Stomach (tissue), 4 donors: Measurements from ENCODE around the gene SHROOM4.

Experiments used
- POLR2A ChIP-seq, 4 donors: fragments of 450-650 bp; IDR thresholded peaks; one replicate each; pipeline ENCODE4 v1.6.1; 2016; ENCODE audit warnings: antibody characterized with exemption in 4 of 4, control low read depth in 2 of 4, mild to moderate bottlenecking in 1 of 4, moderate library complexity in 1 of 4
- POLR2AphosphoS5 ChIP-seq, 3 donors: sonication (generic); formaldehyde crosslinking; IDR thresholded peaks; one replicate each; pipeline ENCODE4 v1.6.1; 2016; ENCODE audit warnings: antibody characterized with exemption in 3 of 3
- TF ChIP-seq, protein P1 (sequence below), 7 experiments: fragments of 450-650 bp in 4 of 7; fragments of 200-600 bp in 3 of 7; sonication (generic) in 3 of 7; IDR thresholded peaks; one replicate each; pipeline ENCODE4 v1.5.1; 2016 to 2019; ENCODE audit warnings: antibody characterized with exemption in 7 of 7, control low read depth in 2 of 7, mild to moderate bottlenecking in 1 of 7

DNA sequence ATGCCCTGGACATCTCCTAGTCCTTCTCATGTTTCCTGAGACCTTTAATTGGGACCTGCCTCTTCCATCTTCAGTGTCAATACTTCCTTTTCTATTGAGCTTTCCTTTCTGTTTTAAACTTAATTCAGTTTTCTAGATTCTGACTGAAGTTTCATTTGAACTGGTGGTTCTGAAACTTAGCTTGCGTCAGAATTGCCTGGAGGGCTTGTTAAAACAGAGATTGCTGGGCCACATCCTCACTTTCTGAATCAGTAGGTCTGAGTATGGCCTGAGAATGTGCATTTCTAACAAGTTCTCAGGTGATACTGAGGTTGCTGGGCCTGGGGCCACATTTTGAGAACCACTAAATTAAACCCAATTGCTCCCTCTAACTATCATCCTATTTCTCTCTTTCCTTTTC lies 191.2 kb downstream of the SHROOM4 start:
- TF ChIP-seq, protein P1, sequence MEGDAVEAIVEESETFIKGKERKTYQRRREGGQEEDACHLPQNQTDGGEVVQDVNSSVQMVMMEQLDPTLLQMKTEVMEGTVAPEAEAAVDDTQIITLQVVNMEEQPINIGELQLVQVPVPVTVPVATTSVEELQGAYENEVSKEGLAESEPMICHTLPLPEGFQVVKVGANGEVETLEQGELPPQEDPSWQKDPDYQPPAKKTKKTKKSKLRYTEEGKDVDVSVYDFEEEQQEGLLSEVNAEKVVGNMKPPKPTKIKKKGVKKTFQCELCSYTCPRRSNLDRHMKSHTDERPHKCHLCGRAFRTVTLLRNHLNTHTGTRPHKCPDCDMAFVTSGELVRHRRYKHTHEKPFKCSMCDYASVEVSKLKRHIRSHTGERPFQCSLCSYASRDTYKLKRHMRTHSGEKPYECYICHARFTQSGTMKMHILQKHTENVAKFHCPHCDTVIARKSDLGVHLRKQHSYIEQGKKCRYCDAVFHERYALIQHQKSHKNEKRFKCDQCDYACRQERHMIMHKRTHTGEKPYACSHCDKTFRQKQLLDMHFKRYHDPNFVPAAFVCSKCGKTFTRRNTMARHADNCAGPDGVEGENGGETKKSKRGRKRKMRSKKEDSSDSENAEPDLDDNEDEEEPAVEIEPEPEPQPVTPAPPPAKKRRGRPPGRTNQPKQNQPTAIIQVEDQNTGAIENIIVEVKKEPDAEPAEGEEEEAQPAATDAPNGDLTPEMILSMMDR (IDR thresholded peaks at IDR 0.05), result no peak
- TF ChIP-seq POLR2AphosphoS5 (IDR thresholded peaks at IDR 0.05), result no peak
- no peak for TF ChIP-seq POLR2A (IDR thresholded peaks at IDR 0.05)
